ENCODE results near the gene CFDP1.

CFDP1 gene

GRCh38 chr16:75380870-75381269 lies 52.4 kb downstream of the CFDP1 start:
- DNase-seq, result no peak
- Histone ChIP-seq H3K79me2 (ENCODE audit: insufficient read depth, low read length) (0 out of 2 replicates have a peak, but pooled peaks cover 2% of the 10 kb centered on the region), H3K4me2 (ENCODE audit: insufficient read depth, low read length) (peak overlapping the region; percentile 51; the same call in 1 of the 2 replicates), H3K4me1 (ENCODE audit: insufficient read depth, low read length) (peaks cover 41% of the 10 kb centered on the region), H3K9ac (ENCODE audit: low read depth, low read length) (peak overlapping the region; percentile 35; the same call in 1 of the 2 replicates), H3K27ac (ENCODE audit: low read length) (peak overlapping the region; percentile 72), H4K20me1 (ENCODE audit: insufficient read depth, low read length) (peaks cover 8% of the 10 kb centered on the region), H2AFZ (ENCODE audit: low read depth, low read length) (no peak overlapping the region), H3K27me3 (ENCODE audit: insufficient read depth, low read length, poor library complexity) (no peaks in the 10 kb centered on the region), H3K4me3 (ENCODE audit: low read depth in 1 of 2, low read length in 2 of 2) (no peak overlapping the region), H3K36me3 (ENCODE audit: insufficient read depth, low read length) (peaks cover 22% of the 10 kb centered on the region; the same call in 1 of the 2 replicates), H3K9me3 (ENCODE audit: insufficient read depth, low read length, severe bottlenecking) (no peaks in the 10 kb centered on the region)
- ATAC-seq (ENCODE audit: insufficient read depth, low read depth), result peak; percentile 18; the same call in 1 of the 3 replicates
- TF ChIP-seq CTCF (IDR thresholded peaks at IDR 0.05; ENCODE audit: borderline replicate concordance, extremely low read depth, low read length, poor library complexity, severe bottlenecking) (no peak), EZH2 (IDR thresholded peaks at IDR 0.05; ENCODE audit: borderline replicate concordance, low read depth, low read length, severe bottlenecking) (no peak)

GRCh38 chr16:75379911-75380847 lies 53.1 kb downstream of the CFDP1 start:
- peak overlapping the region; percentile 72 for H3K27ac ChIP-seq (ENCODE audit: low read length)

GRCh38 chr16:75379339-75379738 lies 54.0 kb downstream of the CFDP1 start:
- no peak overlapping the region for H2AFZ ChIP-seq (ENCODE audit: low read depth, low read length)
- H3K4me1 ChIP-seq (ENCODE audit: insufficient read depth, low read length), result peaks cover 41% of the 10 kb centered on the region
- H3K9ac ChIP-seq (ENCODE audit: low read depth, low read length), result no peak overlapping the region
- no peak for DNase-seq
- TF ChIP-seq CTCF (IDR thresholded peaks at IDR 0.05; ENCODE audit: borderline replicate concordance, extremely low read depth, low read length, poor library complexity, severe bottlenecking) (no peak), EZH2 (IDR thresholded peaks at IDR 0.05; ENCODE audit: borderline replicate concordance, low read depth, low read length, severe bottlenecking) (no peak)
- H3K4me3 ChIP-seq (ENCODE audit: low read depth in 1 of 2, low read length in 2 of 2), result no peak overlapping the region
- peaks cover 22% of the 10 kb centered on the region; the same call in 1 of the 2 replicates for H3K36me3 ChIP-seq (ENCODE audit: insufficient read depth, low read length)
- H4K20me1 ChIP-seq (ENCODE audit: insufficient read depth, low read length), result peaks cover 8% of the 10 kb centered on the region
- peak overlapping the region; percentile 42; the same call in 1 of the 2 replicates for H3K27ac ChIP-seq (ENCODE audit: low read length)
- peak overlapping the region; percentile 51 for H3K4me2 ChIP-seq (ENCODE audit: insufficient read depth, low read length)
- no peak for ATAC-seq (ENCODE audit: insufficient read depth, low read depth)
- H3K79me2 ChIP-seq (ENCODE audit: insufficient read depth, low read length), result 0 out of 2 replicates have a peak, but pooled peaks cover 2% of the 10 kb centered on the region
- H3K27me3 ChIP-seq (ENCODE audit: insufficient read depth, low read length, poor library complexity), result no peaks in the 10 kb centered on the region
- H3K9me3 ChIP-seq (ENCODE audit: insufficient read depth, low read length, severe bottlenecking), result no peaks in the 10 kb centered on the region

More at GRCh38 chr16:75379911-75380847, 53.1 kb downstream of the CFDP1 start:
- Histone ChIP-seq H2AFZ (ENCODE audit: low read depth, low read length) (peak overlapping the region; percentile 5; the same call in 1 of the 2 replicates), H3K27me3 (ENCODE audit: insufficient read depth, low read length, poor library complexity) (no peaks in the 10 kb centered on the region), H3K4me2 (ENCODE audit: insufficient read depth, low read length) (peak overlapping the region; percentile 51), H3K9ac (ENCODE audit: low read depth, low read length) (peak overlapping the region; percentile 35; the same call in 1 of the 2 replicates), H4K20me1 (ENCODE audit: insufficient read depth, low read length) (peaks cover 8% of the 10 kb centered on the region), H3K9me3 (ENCODE audit: insufficient read depth, low read length, severe bottlenecking) (no peaks in the 10 kb centered on the region), H3K4me1 (ENCODE audit: insufficient read depth, low read length) (peaks cover 41% of the 10 kb centered on the region), H3K36me3 (ENCODE audit: insufficient read depth, low read length) (peaks cover 22% of the 10 kb centered on the region; the same call in 1 of the 2 replicates), H3K4me3 (ENCODE audit: low read depth in 1 of 2, low read length in 2 of 2) (no peak overlapping the region), H3K79me2 (ENCODE audit: insufficient read depth, low read length) (0 out of 2 replicates have a peak, but pooled peaks cover 2% of the 10 kb centered on the region)
- TF ChIP-seq CTCF (IDR thresholded peaks at IDR 0.05; ENCODE audit: borderline replicate concordance, extremely low read depth, low read length, poor library complexity, severe bottlenecking) (no peak), EZH2 (IDR thresholded peaks at IDR 0.05; ENCODE audit: borderline replicate concordance, low read depth, low read length, severe bottlenecking) (no peak)
- DNase-seq, result peak; percentile 79
- peak; percentile 99 for ATAC-seq (ENCODE audit: insufficient read depth, low read depth)
